SK-N-MC (cell line): ENCODE results near the gene ACOXL.
"Not testable (repeated sequence)": the region's sequence is repeated elsewhere in the genome, so short reads cannot be mapped to it uniquely, and the experiment has no call there.

Source experiments
- DNase-seq: peaks from one replicate; pipeline ENCODE4 v3.0.0-alpha.2; 2011; ENCODE audit warnings: low read depth, low spot score
- H3K27ac ChIP-seq: fragments of 200-600 bp; sonication (generic); 2 replicates; pipeline ENCODE4 v1.5.1; 2016; ENCODE audit warnings: mixed run types
- H3K36me3 ChIP-seq: fragments of 200-600 bp; sonication (generic); 2 replicates; pipeline ENCODE4 v1.6.1; 2017; ENCODE audit warnings: antibody characterized with exemption, low read length, mixed read lengths; ENCODE audit not compliant: insufficient read depth
- H3K4me3 ChIP-seq: fragments of 200-600 bp; sonication (generic); 2 replicates; pipeline ENCODE4 v1.5.1; 2016
- H3K9ac ChIP-seq: fragments of 200-600 bp; sonication (generic); 2 replicates; pipeline ENCODE4 v1.8.0; 2017; ENCODE audit warnings: mixed run types, mixed read lengths; ENCODE audit not compliant: insufficient read length
- H3K9me3 ChIP-seq: fragments of 200-600 bp; sonication (generic); 2 replicates; pipeline ENCODE4 v1.6.1; 2017; ENCODE audit warnings: low read depth, mild to moderate bottlenecking, antibody characterized with exemption, low read length, moderate library complexity, mixed read lengths
- EZH2 ChIP-seq: fragments of 200-600 bp; sonication (generic); IDR thresholded peaks from one replicate; pipeline ENCODE4 v1.6.1; 2017; ENCODE audit warnings: antibody characterized with exemption
- FOXP2 ChIP-seq: optimal IDR thresholded peaks from 2 replicates; pipeline ENCODE3; 2011; ENCODE audit warnings: mild to moderate bottlenecking, moderate library complexity; ENCODE audit not compliant: insufficient read depth; ENCODE audit errors: extremely low read length, control extremely low read depth
- POLR2AphosphoS5 ChIP-seq: IDR thresholded peaks from 2 replicates; pipeline ENCODE4 v1.6.1; 2012; ENCODE audit warnings: mild to moderate bottlenecking, low read depth, low read length, borderline replicate concordance

Gene ACOXL

GRCh38 chr2:110960954-110961353, 228.6 kb downstream of the ACOXL start:
- no peaks in the 10 kb centered on the region for H3K36me3 ChIP-seq
- H3K9ac ChIP-seq: no peak overlapping the region
- H3K4me3 ChIP-seq: no peak overlapping the region
- no peak for TF ChIP-seq FOXP2
- no peak for TF ChIP-seq EZH2
- TF ChIP-seq POLR2AphosphoS5: no peak
- no peak for DNase-seq
- no peak overlapping the region for H3K27ac ChIP-seq
- no peaks in the 10 kb centered on the region for H3K9me3 ChIP-seq

- H3K36me3 ChIP-seq, H3K9ac ChIP-seq, H3K27ac ChIP-seq, H3K4me3 ChIP-seq, H3K9me3 ChIP-seq, DNase-seq: not testable (repeated sequence)
Measured at GRCh38 chr2:110961643-110962042, 229.3 kb downstream of the ACOXL start.

- no peaks in the 10 kb centered on the region for H3K9me3 ChIP-seq
- no peaks in the 10 kb centered on the region for H3K36me3 ChIP-seq
- H3K4me3 ChIP-seq: no peak overlapping the region
- H3K27ac ChIP-seq: no peak overlapping the region
- H3K9ac ChIP-seq: no peak overlapping the region
- DNase-seq: no peak
- TF ChIP-seq FOXP2: no peak
- TF ChIP-seq POLR2AphosphoS5: no peak
- TF ChIP-seq EZH2: no peak
Measured at GRCh38 chr2:110969696-110970095, 237.3 kb downstream of the ACOXL start.

GRCh38 chr2:110970201-110970600, 237.8 kb downstream of the ACOXL start:
- H3K4me3 ChIP-seq: no peak overlapping the region
- H3K27ac ChIP-seq: no peak overlapping the region
- no peaks in the 10 kb centered on the region for H3K9me3 ChIP-seq
- no peaks in the 10 kb centered on the region for H3K36me3 ChIP-seq
- DNase-seq: no peak
- TF ChIP-seq EZH2 (no peak), FOXP2 (no peak), POLR2AphosphoS5 (no peak)
- no peak overlapping the region for H3K9ac ChIP-seq

- H3K36me3 ChIP-seq: no peaks in the 10 kb centered on the region
- TF ChIP-seq POLR2AphosphoS5 (no peak), EZH2 (no peak), FOXP2 (no peak)
- no peak for DNase-seq
Measured at GRCh38 chr2:110971811-110972210, 239.4 kb downstream of the ACOXL start.

GRCh38 chr2:110973262-110973661, 240.9 kb downstream of the ACOXL start:
- Histone ChIP-seq H3K4me3 (no peak overlapping the region), H3K36me3 (no peaks in the 10 kb centered on the region), H3K9me3 (no peaks in the 10 kb centered on the region), H3K9ac (no peak overlapping the region), H3K27ac (no peak overlapping the region)
- no peak for DNase-seq
- TF ChIP-seq EZH2 (no peak), POLR2AphosphoS5 (no peak), FOXP2 (no peak)

More at GRCh38 chr2:110971811-110972210, 239.4 kb downstream of the ACOXL start:
- Histone ChIP-seq H3K4me3 (no peak overlapping the region), H3K27ac (no peak overlapping the region), H3K9me3 (no peaks in the 10 kb centered on the region), H3K9ac (no peak overlapping the region)

- H3K9ac ChIP-seq: no peak overlapping the region
- DNase-seq: no peak
- no peak overlapping the region for H3K27ac ChIP-seq
- TF ChIP-seq EZH2 (no peak), FOXP2 (no peak), POLR2AphosphoS5 (no peak)
- H3K9me3 ChIP-seq: no peaks in the 10 kb centered on the region
- no peak overlapping the region for H3K4me3 ChIP-seq
- no peaks in the 10 kb centered on the region for H3K36me3 ChIP-seq
Measured at GRCh38 chr2:110977403-110977802, 245.0 kb downstream of the ACOXL start.

GRCh38 chr2:110978148-110978547, 245.8 kb downstream of the ACOXL start:
- H3K4me3 ChIP-seq: no peak overlapping the region
- H3K27ac ChIP-seq: no peak overlapping the region
- H3K9me3 ChIP-seq: no peaks in the 10 kb centered on the region
- no peak for DNase-seq
- no peak overlapping the region for H3K9ac ChIP-seq
- no peaks in the 10 kb centered on the region for H3K36me3 ChIP-seq
- TF ChIP-seq POLR2AphosphoS5: no peak
- no peak for TF ChIP-seq FOXP2
- no peak for TF ChIP-seq EZH2

- no peaks in the 10 kb centered on the region for H3K9me3 ChIP-seq
- H3K9ac ChIP-seq: no peak overlapping the region
- no peak overlapping the region for H3K4me3 ChIP-seq
- TF ChIP-seq POLR2AphosphoS5: no peak
- no peak for TF ChIP-seq EZH2
- no peak for TF ChIP-seq FOXP2
- H3K27ac ChIP-seq: no peak overlapping the region
- DNase-seq: no peak
- H3K36me3 ChIP-seq: no peaks in the 10 kb centered on the region
Measured at GRCh38 chr2:110978756-110979470, 246.5 kb downstream of the ACOXL start.
